ENCODE data around the gene TTC39C.
"Not testable (repeated sequence)": the region's sequence is repeated elsewhere in the genome, so short reads cannot be mapped to it uniquely, and the experiment has no call there.

Gene TTC39C

DNA sequence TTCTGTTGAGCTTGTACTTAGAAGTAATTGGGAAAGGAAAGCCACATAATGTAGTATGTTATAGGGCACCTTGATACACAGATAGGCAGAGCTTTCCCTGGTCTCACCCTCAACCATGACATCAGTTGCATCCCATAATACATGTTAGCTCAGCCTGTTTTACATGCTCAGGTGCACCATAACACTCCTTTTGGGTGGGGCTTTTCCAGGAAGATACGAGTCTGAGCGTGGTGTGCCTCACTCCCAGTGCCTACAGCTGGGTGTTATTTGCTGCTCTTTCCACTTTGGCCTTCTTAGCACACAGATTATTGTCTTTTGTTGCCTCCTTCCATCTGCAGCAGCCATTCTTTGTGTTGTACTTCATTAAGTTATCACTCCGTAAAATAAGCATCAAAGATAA lies 11.9 kb downstream of the TTC39C start:
- TF ChIP-seq, protein P1, sequence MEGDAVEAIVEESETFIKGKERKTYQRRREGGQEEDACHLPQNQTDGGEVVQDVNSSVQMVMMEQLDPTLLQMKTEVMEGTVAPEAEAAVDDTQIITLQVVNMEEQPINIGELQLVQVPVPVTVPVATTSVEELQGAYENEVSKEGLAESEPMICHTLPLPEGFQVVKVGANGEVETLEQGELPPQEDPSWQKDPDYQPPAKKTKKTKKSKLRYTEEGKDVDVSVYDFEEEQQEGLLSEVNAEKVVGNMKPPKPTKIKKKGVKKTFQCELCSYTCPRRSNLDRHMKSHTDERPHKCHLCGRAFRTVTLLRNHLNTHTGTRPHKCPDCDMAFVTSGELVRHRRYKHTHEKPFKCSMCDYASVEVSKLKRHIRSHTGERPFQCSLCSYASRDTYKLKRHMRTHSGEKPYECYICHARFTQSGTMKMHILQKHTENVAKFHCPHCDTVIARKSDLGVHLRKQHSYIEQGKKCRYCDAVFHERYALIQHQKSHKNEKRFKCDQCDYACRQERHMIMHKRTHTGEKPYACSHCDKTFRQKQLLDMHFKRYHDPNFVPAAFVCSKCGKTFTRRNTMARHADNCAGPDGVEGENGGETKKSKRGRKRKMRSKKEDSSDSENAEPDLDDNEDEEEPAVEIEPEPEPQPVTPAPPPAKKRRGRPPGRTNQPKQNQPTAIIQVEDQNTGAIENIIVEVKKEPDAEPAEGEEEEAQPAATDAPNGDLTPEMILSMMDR (IDR thresholded peaks at IDR 0.05; ENCODE audit: insufficient read depth, missing control alignments): no peak
- no peak for FAIRE-seq
- no peak for DNase-seq (ENCODE audit: insufficient read length, low spot score)

- TF ChIP-seq, protein P1 (IDR thresholded peaks at IDR 0.05; ENCODE audit: insufficient read depth, missing control alignments): no peak
- DNase-seq (ENCODE audit: insufficient read length, low spot score) (no peak), FAIRE-seq (no peak)
Observed at GRCh38 chr18:24027156-24027827, 12.7 kb downstream of the TTC39C start.

- not testable (repeated sequence) for FAIRE-seq; DNase-seq (ENCODE audit: insufficient read length, low spot score)
Observed at GRCh38 chr18:24028946-24029345, 14.4 kb downstream of the TTC39C start.

DNA sequence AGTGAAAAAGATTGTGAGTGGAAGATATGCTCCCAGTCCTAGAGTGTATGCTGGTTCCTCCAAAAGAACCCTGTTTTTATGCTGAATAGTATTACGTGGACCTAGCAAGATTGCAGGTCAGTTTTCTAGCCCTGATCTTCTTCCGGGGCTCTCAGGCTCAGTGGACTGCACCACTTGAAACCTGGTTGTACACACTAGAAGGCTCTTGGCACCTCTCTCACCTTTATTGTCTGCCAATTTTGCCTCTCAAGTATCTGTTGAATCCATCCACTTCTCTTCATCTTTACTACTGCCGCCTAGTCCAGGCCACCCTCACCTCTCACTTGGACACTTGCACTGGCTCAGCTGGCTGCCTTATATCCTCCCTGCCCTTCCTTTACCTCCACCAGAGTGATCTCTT lies 16.8 kb downstream of the TTC39C start:
- DNase-seq (ENCODE audit: insufficient read length, low spot score) (no peak), FAIRE-seq (no peak)
- TF ChIP-seq, protein P1 (IDR thresholded peaks at IDR 0.05; ENCODE audit: insufficient read depth, missing control alignments): no peak

DNA sequence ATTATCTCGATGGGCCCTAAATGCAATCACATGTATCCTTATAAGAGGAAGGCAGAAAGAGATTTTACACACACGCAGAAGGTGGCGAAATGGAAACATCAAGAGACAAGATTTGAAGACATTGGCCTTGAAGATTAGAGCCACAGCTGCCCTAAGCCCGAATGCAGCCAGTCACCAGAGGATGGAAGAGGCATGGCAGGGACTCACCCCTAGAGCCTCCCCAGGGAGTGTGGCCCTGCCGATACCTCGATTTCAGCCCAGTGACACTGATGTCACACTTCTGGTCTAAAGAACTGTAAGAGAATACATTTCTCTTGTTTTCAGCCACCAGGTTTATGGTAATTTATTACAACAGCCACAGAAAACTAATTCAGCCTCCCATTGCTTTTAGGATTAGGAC lies 17.4 kb downstream of the TTC39C start:
- TF ChIP-seq, protein P1 (IDR thresholded peaks at IDR 0.05; ENCODE audit: insufficient read depth, missing control alignments): no peak
- FAIRE-seq: peak; percentile 94
- DNase-seq (ENCODE audit: insufficient read length, low spot score): no peak

DNA sequence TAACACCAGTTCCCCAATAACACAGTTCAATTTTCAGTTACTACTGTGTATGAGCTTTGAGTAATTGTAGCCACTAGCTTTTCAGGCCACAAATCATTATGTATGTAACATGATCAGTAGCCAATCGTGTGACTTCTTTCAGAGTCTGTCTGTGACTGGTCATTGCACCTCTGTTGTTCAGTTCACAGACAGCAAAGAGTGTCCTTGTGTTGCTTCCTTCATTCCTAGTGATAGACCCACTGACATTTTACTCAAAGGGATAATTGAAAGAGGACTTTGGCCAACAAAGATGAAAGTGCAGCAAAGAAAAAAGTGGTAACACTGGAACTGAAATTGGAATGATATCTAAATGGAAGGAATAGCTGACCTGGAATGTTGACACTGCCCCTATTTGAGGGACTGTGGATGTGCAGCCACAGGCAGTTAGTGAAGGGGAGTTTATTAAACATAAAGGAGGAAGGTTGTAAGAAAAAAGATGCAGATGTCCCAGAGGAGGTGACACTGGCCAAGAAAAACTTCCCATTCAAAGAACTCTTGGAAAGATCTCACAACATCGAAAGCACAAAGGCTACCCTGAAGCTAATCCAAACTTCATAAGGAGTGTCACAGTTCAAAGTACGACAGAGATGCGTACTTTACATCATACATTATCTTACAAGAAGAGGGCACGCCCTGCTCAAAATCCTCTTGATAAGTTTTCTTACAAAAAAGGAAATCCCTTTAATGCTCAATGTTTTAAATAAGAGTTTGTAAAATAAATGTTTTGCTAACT lies 19.3 kb downstream of the TTC39C start:
- peak; percentile 16 for FAIRE-seq
- TF ChIP-seq, protein P1 (IDR thresholded peaks at IDR 0.05; ENCODE audit: insufficient read depth, missing control alignments): no peak
- no peak for DNase-seq (ENCODE audit: insufficient read length, low spot score)

- no peak for DNase-seq (ENCODE audit: insufficient read length, low spot score)
- TF ChIP-seq, protein P1 (IDR thresholded peaks at IDR 0.05; ENCODE audit: insufficient read depth, missing control alignments): no peak
- FAIRE-seq: no peak
Observed at GRCh38 chr18:24035316-24035715, 20.8 kb downstream of the TTC39C start.
